ENCODE measurements around the gene LIX1L. TPM values are rescaled to one million over a fixed set of nuclear protein-coding genes. Genes with fewer than 3 reads are reported as not detected.
A peak's percentile ranks its signal among the peaks of the same experiment; 100 is the strongest.

LIX1L gene
- total and polyA plus RNA-seq, 8 donors = 28.9 to 45.7 (median 41.9) TPM

GRCh38 chr1:145960468-145961108 is 2.8 kb upstream of the LIX1L start:
- H3K9me3 ChIP-seq = no peaks in the 10 kb centered on the region
- peaks cover 0 to 29% of the 10 kb centered on the region in 2 donors for H3K27me3 ChIP-seq
- peaks cover 24 to 79% of the 10 kb centered on the region in 2 donors for H3K4me1 ChIP-seq
- peak overlapping the region; percentile 77 to 82 for H3K27ac ChIP-seq
- H3K4me3 ChIP-seq = peak overlapping the region; percentile 58 to 63
- TF ChIP-seq, protein P1, sequence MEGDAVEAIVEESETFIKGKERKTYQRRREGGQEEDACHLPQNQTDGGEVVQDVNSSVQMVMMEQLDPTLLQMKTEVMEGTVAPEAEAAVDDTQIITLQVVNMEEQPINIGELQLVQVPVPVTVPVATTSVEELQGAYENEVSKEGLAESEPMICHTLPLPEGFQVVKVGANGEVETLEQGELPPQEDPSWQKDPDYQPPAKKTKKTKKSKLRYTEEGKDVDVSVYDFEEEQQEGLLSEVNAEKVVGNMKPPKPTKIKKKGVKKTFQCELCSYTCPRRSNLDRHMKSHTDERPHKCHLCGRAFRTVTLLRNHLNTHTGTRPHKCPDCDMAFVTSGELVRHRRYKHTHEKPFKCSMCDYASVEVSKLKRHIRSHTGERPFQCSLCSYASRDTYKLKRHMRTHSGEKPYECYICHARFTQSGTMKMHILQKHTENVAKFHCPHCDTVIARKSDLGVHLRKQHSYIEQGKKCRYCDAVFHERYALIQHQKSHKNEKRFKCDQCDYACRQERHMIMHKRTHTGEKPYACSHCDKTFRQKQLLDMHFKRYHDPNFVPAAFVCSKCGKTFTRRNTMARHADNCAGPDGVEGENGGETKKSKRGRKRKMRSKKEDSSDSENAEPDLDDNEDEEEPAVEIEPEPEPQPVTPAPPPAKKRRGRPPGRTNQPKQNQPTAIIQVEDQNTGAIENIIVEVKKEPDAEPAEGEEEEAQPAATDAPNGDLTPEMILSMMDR (IDR thresholded peaks at IDR 0.05) = peak; percentile 11 to 12
- intact Hi-C loops (cut with DNase I) = no loop called here
- H3K36me3 ChIP-seq = no peaks in the 10 kb centered on the region
- DNase-seq (peak; percentile 83 to 94 (median 86)), ATAC-seq (peak; percentile 32)

DNA sequence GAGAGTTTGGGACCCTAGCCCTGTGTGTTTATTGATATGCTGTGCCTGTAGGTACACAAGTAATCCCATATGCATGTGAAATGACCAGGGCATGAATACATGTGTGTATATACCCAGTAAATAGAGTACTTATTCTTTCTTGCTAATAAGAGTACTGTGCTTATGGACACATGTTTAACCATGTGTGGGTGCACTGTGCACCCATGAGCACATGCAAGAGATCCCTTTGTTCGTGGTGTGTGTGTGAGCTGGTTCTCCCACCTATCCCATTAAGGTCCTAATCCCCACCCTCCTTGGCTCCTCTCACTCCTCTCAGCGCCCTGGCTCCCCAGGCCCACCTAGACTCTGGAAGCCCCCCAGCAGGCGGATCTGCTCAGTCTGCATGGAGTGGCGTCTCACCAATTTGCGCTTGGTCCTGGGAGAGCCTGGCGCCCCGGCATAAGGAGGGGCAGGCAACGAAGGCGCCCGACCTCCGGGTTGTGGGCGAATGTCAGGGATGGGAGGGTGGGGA is 2.2 kb upstream of the LIX1L start:
- H3K36me3 ChIP-seq = no peaks in the 10 kb centered on the region
- DNase-seq = no peak
- H3K4me1 ChIP-seq = peaks cover 30 to 80% of the 10 kb centered on the region in 2 donors
- no peak for ATAC-seq
- TF ChIP-seq, protein P1 (IDR thresholded peaks at IDR 0.05) = no peak
- H3K27ac ChIP-seq = peak overlapping the region; percentile 77 to 82
- intact Hi-C loops (cut with DNase I) = no loop called here
- peak overlapping the region; percentile 58 to 63 for H3K4me3 ChIP-seq
- H3K9me3 ChIP-seq = no peaks in the 10 kb centered on the region
- peaks cover 0 to 29% of the 10 kb centered on the region in 2 donors for H3K27me3 ChIP-seq

- H3K27me3 ChIP-seq = peaks cover 0 to 29% of the 10 kb centered on the region in 2 donors
- TF ChIP-seq, protein P1 (IDR thresholded peaks at IDR 0.05) = no peak
- H3K4me1 ChIP-seq = peaks cover 33 to 87% of the 10 kb centered on the region in 2 donors
- no peaks in the 10 kb centered on the region for H3K9me3 ChIP-seq
- no peak overlapping the region for H3K4me3 ChIP-seq
- no peaks in the 10 kb centered on the region for H3K36me3 ChIP-seq
- intact Hi-C loops (cut with DNase I) = no loop called here
- DNase-seq (no peak), ATAC-seq (no peak)
- peak overlapping the region in 1 of 2 donors; percentile 77 for H3K27ac ChIP-seq
These were observed 1.5 kb upstream of the LIX1L start for GRCh38 chr1:145959333-145959732.

- no peaks in the 10 kb centered on the region for H3K36me3 ChIP-seq
- peaks cover 0 to 29% of the 10 kb centered on the region in 2 donors for H3K27me3 ChIP-seq
- no peaks in the 10 kb centered on the region for H3K9me3 ChIP-seq
- H3K4me3 ChIP-seq = no peak overlapping the region
- ATAC-seq = no peak
- TF ChIP-seq, protein P1 (IDR thresholded peaks at IDR 0.05) = no peak
- intact Hi-C loops (cut with DNase I) = no loop called here
- DNase-seq = no peak
- H3K27ac ChIP-seq = no peak overlapping the region
- peaks cover 33 to 87% of the 10 kb centered on the region in 2 donors for H3K4me1 ChIP-seq
These were observed 917 bp upstream of the LIX1L start for GRCh38 chr1:145958734-145959133.

GRCh38 chr1:145956781-145957442 is 905 bp downstream of the LIX1L start:
- intact Hi-C loops (cut with DNase I) = no loop called here
- no peak for ATAC-seq
- DNase-seq = peak in 1 of 4 donors; percentile 78
- TF ChIP-seq, protein P1 (IDR thresholded peaks at IDR 0.05) = no peak
- H3K9me3 ChIP-seq = no peaks in the 10 kb centered on the region
- peak overlapping the region; percentile 93 to 98 for H3K27ac ChIP-seq
- peak overlapping the region; percentile 72 to 80 for H3K4me3 ChIP-seq
- H3K4me1 ChIP-seq = peaks cover 26 to 74% of the 10 kb centered on the region in 2 donors
- peaks cover 0 to 20% of the 10 kb centered on the region in 2 donors for H3K27me3 ChIP-seq
- H3K36me3 ChIP-seq = no peaks in the 10 kb centered on the region

All from left lung (tissue), 10 donors.